ENCODE measurements around the gene PTP4A2. TPM values are rescaled to one million over a fixed set of nuclear protein-coding genes. Genes with fewer than 3 reads are reported as not detected.

The PTP4A2 gene
- total RNA-seq, 1 donor from 2014 or later, result 271 TPM

GRCh38 chr1:31867546-31867945 is 70.6 kb downstream of the PTP4A2 start:
- DNase-seq (ENCODE audit: low read depth) (no peak), FAIRE-seq (no peak)
- peaks cover 4% of the 10 kb centered on the region for H3K9me3 Mint-ChIP-seq (ENCODE audit: unreplicated experiment)
- H3K4me3 ChIP-seq (ENCODE audit: insufficient read depth, low read depth, low read length), result no peak overlapping the region
- H3K79me2 ChIP-seq (ENCODE audit: insufficient read depth, low read length), result no peaks in the 10 kb centered on the region
- H3K27ac Mint-ChIP-seq (ENCODE audit: unreplicated experiment), result no peak overlapping the region
- H3K4me3 Mint-ChIP-seq (ENCODE audit: unreplicated experiment), result no peak overlapping the region
- no peaks in the 10 kb centered on the region for H3K36me3 ChIP-seq (ENCODE audit: insufficient read depth, low read length)
- H3K9ac ChIP-seq (ENCODE audit: low read length), result no peak overlapping the region
- no peaks in the 10 kb centered on the region for H4K20me1 ChIP-seq (ENCODE audit: insufficient read depth, low read length)
- no peak overlapping the region for H3K27ac ChIP-seq (ENCODE audit: low read depth, low read length)
- H3K27me3 Mint-ChIP-seq (ENCODE audit: low read depth, unreplicated experiment), result peaks cover 6% of the 10 kb centered on the region
- no peaks in the 10 kb centered on the region for H3K27me3 ChIP-seq (ENCODE audit: insufficient read depth, low read length)
- no peak for TF ChIP-seq EZH2 (IDR thresholded peaks at IDR 0.05; ENCODE audit: insufficient read depth, low read length)
- TF ChIP-seq CTCF (IDR thresholded peaks at IDR 0.05; ENCODE audit: insufficient read depth, low read depth, low read length), result no peak
- H2AFZ ChIP-seq (ENCODE audit: low read depth, low read length), result no peak overlapping the region
- no peaks in the 10 kb centered on the region for H3K36me3 Mint-ChIP-seq (ENCODE audit: low read depth, unreplicated experiment)
- no peaks in the 10 kb centered on the region for H3K4me1 ChIP-seq (ENCODE audit: insufficient read depth, low read length)
- no peaks in the 10 kb centered on the region for H3K9me3 ChIP-seq (ENCODE audit: insufficient read depth, low read depth, low read length)
- no peak overlapping the region for H3K4me2 ChIP-seq (ENCODE audit: low read length)
- no peaks in the 10 kb centered on the region for H3K4me1 Mint-ChIP-seq (ENCODE audit: low read depth, unreplicated experiment)

GRCh38 chr1:31866450-31867032 is 71.6 kb downstream of the PTP4A2 start:
- no peaks in the 10 kb centered on the region for H3K9me3 ChIP-seq (ENCODE audit: insufficient read depth, low read depth, low read length)
- Mint-ChIP-seq H3K4me3 (ENCODE audit: unreplicated experiment) (no peak overlapping the region), H3K36me3 (ENCODE audit: low read depth, unreplicated experiment) (peaks cover 2% of the 10 kb centered on the region), H3K27ac (ENCODE audit: unreplicated experiment) (no peak overlapping the region), H3K9me3 (ENCODE audit: unreplicated experiment) (peaks cover 4% of the 10 kb centered on the region), H3K4me1 (ENCODE audit: low read depth, unreplicated experiment) (no peaks in the 10 kb centered on the region), H3K27me3 (ENCODE audit: low read depth, unreplicated experiment) (peaks cover 6% of the 10 kb centered on the region)
- FAIRE-seq (no peak), DNase-seq (ENCODE audit: low read depth) (no peak)
- H3K4me2 ChIP-seq (ENCODE audit: low read length), result no peak overlapping the region
- H3K4me1 ChIP-seq (ENCODE audit: insufficient read depth, low read length), result no peaks in the 10 kb centered on the region
- H3K27me3 ChIP-seq (ENCODE audit: insufficient read depth, low read length), result no peaks in the 10 kb centered on the region
- no peak overlapping the region for H3K9ac ChIP-seq (ENCODE audit: low read length)
- TF ChIP-seq EZH2 (IDR thresholded peaks at IDR 0.05; ENCODE audit: insufficient read depth, low read length) (no peak), CTCF (IDR thresholded peaks at IDR 0.05; ENCODE audit: insufficient read depth, low read depth, low read length) (no peak)
- H4K20me1 ChIP-seq (ENCODE audit: insufficient read depth, low read length), result no peaks in the 10 kb centered on the region
- H3K79me2 ChIP-seq (ENCODE audit: insufficient read depth, low read length), result no peaks in the 10 kb centered on the region
- H3K36me3 ChIP-seq (ENCODE audit: insufficient read depth, low read length), result no peaks in the 10 kb centered on the region
- H3K4me3 ChIP-seq (ENCODE audit: insufficient read depth, low read depth, low read length), result no peak overlapping the region
- H2AFZ ChIP-seq (ENCODE audit: low read depth, low read length), result no peak overlapping the region
- H3K27ac ChIP-seq (ENCODE audit: low read depth, low read length), result no peak overlapping the region

- Histone ChIP-seq H3K4me2 (ENCODE audit: low read length) (no peak overlapping the region), H3K4me1 (ENCODE audit: insufficient read depth, low read length) (no peaks in the 10 kb centered on the region), H3K4me3 (ENCODE audit: insufficient read depth, low read depth, low read length) (no peak overlapping the region), H2AFZ (ENCODE audit: low read depth, low read length) (no peak overlapping the region), H3K79me2 (ENCODE audit: insufficient read depth, low read length) (no peaks in the 10 kb centered on the region), H4K20me1 (ENCODE audit: insufficient read depth, low read length) (no peaks in the 10 kb centered on the region), H3K9me3 (ENCODE audit: insufficient read depth, low read depth, low read length) (no peaks in the 10 kb centered on the region), H3K36me3 (ENCODE audit: insufficient read depth, low read length) (no peaks in the 10 kb centered on the region), H3K27ac (ENCODE audit: low read depth, low read length) (no peak overlapping the region), H3K27me3 (ENCODE audit: insufficient read depth, low read length) (no peaks in the 10 kb centered on the region), H3K9ac (ENCODE audit: low read length) (no peak overlapping the region)
- FAIRE-seq (no peak), DNase-seq (ENCODE audit: low read depth) (no peak)
- H3K36me3 Mint-ChIP-seq (ENCODE audit: low read depth, unreplicated experiment), result peaks cover 2% of the 10 kb centered on the region
- H3K9me3 Mint-ChIP-seq (ENCODE audit: unreplicated experiment), result peaks cover 4% of the 10 kb centered on the region
- H3K4me3 Mint-ChIP-seq (ENCODE audit: unreplicated experiment), result no peak overlapping the region
- H3K4me1 Mint-ChIP-seq (ENCODE audit: low read depth, unreplicated experiment), result no peaks in the 10 kb centered on the region
- H3K27ac Mint-ChIP-seq (ENCODE audit: unreplicated experiment), result no peak overlapping the region
- peaks cover 6% of the 10 kb centered on the region for H3K27me3 Mint-ChIP-seq (ENCODE audit: low read depth, unreplicated experiment)
- TF ChIP-seq CTCF (IDR thresholded peaks at IDR 0.05; ENCODE audit: insufficient read depth, low read depth, low read length) (no peak), EZH2 (IDR thresholded peaks at IDR 0.05; ENCODE audit: insufficient read depth, low read length) (no peak)
Measured at GRCh38 chr1:31865728-31866449, 72.3 kb downstream of the PTP4A2 start.
